HG03439 (cell line): ENCODE measurements around the gene IBA57.
"Not testable (repeated sequence)": the region's sequence is repeated elsewhere in the genome, so short reads cannot be mapped to it uniquely, and the experiment has no call there.

Source experiments
- ATAC-seq: cut with Tn5 transposase; IDR thresholded peaks from one replicate; pipeline ENCODE4 v1.9.1; 2021; ENCODE audit warnings: mild to moderate bottlenecking, moderate library complexity; ENCODE audit not compliant: unreplicated experiment

IBA57 gene

GRCh38 chr1:228184152-228184551 lies 18.5 kb downstream of the IBA57 start:
- ATAC-seq, result no peak

GRCh38 chr1:228185641-228185965 lies 20.0 kb downstream of the IBA57 start:
- ATAC-seq, result no peak

GRCh38 chr1:228188249-228188648 lies 22.6 kb downstream of the IBA57 start:
- ATAC-seq, result not testable (repeated sequence)

GRCh38 chr1:228190182-228190581 lies 24.6 kb downstream of the IBA57 start:
- ATAC-seq, result no peak

GRCh38 chr1:228190778-228191177 lies 25.2 kb downstream of the IBA57 start:
- ATAC-seq, result no peak

- no peak for ATAC-seq
These were observed 28.8 kb downstream of the IBA57 start for GRCh38 chr1:228194436-228194835.

GRCh38 chr1:228194921-228195812 lies 29.6 kb downstream of the IBA57 start:
- ATAC-seq, result no peak

- no peak for ATAC-seq
These were observed 32.0 kb downstream of the IBA57 start for GRCh38 chr1:228197555-228198147.

- no peak for ATAC-seq
These were observed 33.5 kb downstream of the IBA57 start for GRCh38 chr1:228198977-228199590.

- no peak for ATAC-seq
These were observed 39.4 kb downstream of the IBA57 start for GRCh38 chr1:228204958-228205357.

- no peak for ATAC-seq
These were observed 40.2 kb downstream of the IBA57 start for GRCh38 chr1:228205526-228206436.

GRCh38 chr1:228206582-228207351 lies 41.2 kb downstream of the IBA57 start:
- no peak for ATAC-seq

- ATAC-seq, result no peak
These were observed 41.8 kb downstream of the IBA57 start for GRCh38 chr1:228207381-228207810.

- no peak for ATAC-seq
These were observed 42.5 kb downstream of the IBA57 start, which contains the start of gene OBSCN for GRCh38 chr1:228207851-228208821. Gene OBSCN (plus strand): TSS chr1:228208044. CDS start chr1:228211784, 3,740 bp downstream.

- no peak for ATAC-seq
These were observed 43.4 kb downstream of the IBA57 start for GRCh38 chr1:228208831-228209551.

GRCh38 chr1:228209657-228210056 lies 44.1 kb downstream of the IBA57 start:
- no peak for ATAC-seq

GRCh38 chr1:228210076-228210651 lies 44.6 kb downstream of the IBA57 start:
- no peak for ATAC-seq
